K562 (cell line): ENCODE data around the gene RBM20.

Source experiments
- C11orf30 ChIP-seq: fragments of 450-650 bp; IDR thresholded peaks from 2 replicates; pipeline ENCODE4 v1.6.1; 2016; ENCODE audit warnings: low read depth, mild to moderate bottlenecking
- CTCF ChIP-seq, 3 experiments: IDR thresholded peaks in 2 of 3; conservative IDR thresholded peaks in 1 of 3; 2 replicates each; pipeline ENCODE4 v1.5.1; 2011 to 2012; ENCODE audit warnings: low read length in 3 of 3, mild to moderate bottlenecking in 3 of 3, control low read depth in 2 of 3, improper control_type of control experiment in 1 of 3, inconsistent platforms in 1 of 3, low read depth in 1 of 3, mixed read lengths in 1 of 3, moderate library complexity in 1 of 3; ENCODE audit not compliant: insufficient read depth in 2 of 3
- EP300 ChIP-seq: IDR thresholded peaks from 2 replicates; pipeline ENCODE4 v1.6.1; 2012; ENCODE audit warnings: low read length, improper control_type of control experiment
- HNRNPH1 ChIP-seq: fragments of 200-400 bp; formaldehyde crosslinking; optimal IDR thresholded peaks from 2 replicates; pipeline ENCODE3; 2017; ENCODE audit warnings: low read depth, mild to moderate bottlenecking, low read length, moderate library complexity
- MTA3 ChIP-seq: fragments of 450-650 bp; formaldehyde crosslinking; IDR thresholded peaks from 2 replicates; pipeline ENCODE4 v1.6.1; 2017; ENCODE audit warnings: mild to moderate bottlenecking, borderline replicate concordance
- NR2C2 ChIP-seq, 2 experiments: fragments of 200-800 bp in 1 of 2; sonication (Bioruptor generic) in 1 of 2; sonication (generic) in 1 of 2; formaldehyde crosslinking in 1 of 2; IDR thresholded peaks; 2 replicates each; pipeline versions ENCODE4 v1.6.1 to v1.8.0; 2016 to 2022; ENCODE audit warnings: mild to moderate bottlenecking in 1 of 2, missing compliant biosample characterization in 1 of 2, missing genetic modification characterization in 1 of 2, missing genetic modification reagents in 1 of 2
- POLR2A ChIP-seq: fragments of 450-650 bp; conservative IDR thresholded peaks from 2 replicates; pipeline ENCODE4 v1.6.1; 2016
- POLR2AphosphoS2 ChIP-seq: IDR thresholded peaks from 2 replicates; pipeline ENCODE4 v1.6.1; 2012; ENCODE audit warnings: low read length, improper control_type of control experiment
- POLR2AphosphoS5 ChIP-seq: IDR thresholded peaks from 2 replicates; pipeline ENCODE4 v1.6.1; 2011; ENCODE audit warnings: mild to moderate bottlenecking, low read depth, low read length, moderate library complexity; ENCODE audit not compliant: control insufficient read depth, insufficient read depth
- PRDM10 ChIP-seq: fragments of 450-650 bp; IDR thresholded peaks from 2 replicates; pipeline ENCODE4 v1.6.1; 2018; ENCODE audit not compliant: partially characterized antibody
- TEAD4 ChIP-seq, 2 experiments: sonication (generic) in 1 of 2; formaldehyde crosslinking in 1 of 2; IDR thresholded peaks; 2 replicates each; pipeline versions ENCODE4 v1.6.1 to v1.8.0; 2012 to 2022; ENCODE audit warnings: borderline replicate concordance in 1 of 2, inconsistent platforms in 1 of 2, low read length in 1 of 2, mild to moderate bottlenecking in 1 of 2, missing genetic modification reagents in 1 of 2
- ZNF232 ChIP-seq: sonication (generic); formaldehyde crosslinking; IDR thresholded peaks from 2 replicates; pipeline ENCODE4 v1.8.0; 2022; ENCODE audit warnings: mild to moderate bottlenecking, missing genetic modification reagents
- ZSCAN29 ChIP-seq: fragments of 450-650 bp; IDR thresholded peaks from 2 replicates; pipeline ENCODE4 v1.6.1; 2017
- TF ChIP-seq, protein P1 (sequence below), 2 experiments: IDR thresholded peaks; 2 replicates each; pipeline ENCODE4 v1.6.1; 2012; ENCODE audit warnings: improper control_type of control experiment in 2 of 2, low read depth in 2 of 2, low read length in 2 of 2, borderline replicate concordance in 1 of 2

DNA sequence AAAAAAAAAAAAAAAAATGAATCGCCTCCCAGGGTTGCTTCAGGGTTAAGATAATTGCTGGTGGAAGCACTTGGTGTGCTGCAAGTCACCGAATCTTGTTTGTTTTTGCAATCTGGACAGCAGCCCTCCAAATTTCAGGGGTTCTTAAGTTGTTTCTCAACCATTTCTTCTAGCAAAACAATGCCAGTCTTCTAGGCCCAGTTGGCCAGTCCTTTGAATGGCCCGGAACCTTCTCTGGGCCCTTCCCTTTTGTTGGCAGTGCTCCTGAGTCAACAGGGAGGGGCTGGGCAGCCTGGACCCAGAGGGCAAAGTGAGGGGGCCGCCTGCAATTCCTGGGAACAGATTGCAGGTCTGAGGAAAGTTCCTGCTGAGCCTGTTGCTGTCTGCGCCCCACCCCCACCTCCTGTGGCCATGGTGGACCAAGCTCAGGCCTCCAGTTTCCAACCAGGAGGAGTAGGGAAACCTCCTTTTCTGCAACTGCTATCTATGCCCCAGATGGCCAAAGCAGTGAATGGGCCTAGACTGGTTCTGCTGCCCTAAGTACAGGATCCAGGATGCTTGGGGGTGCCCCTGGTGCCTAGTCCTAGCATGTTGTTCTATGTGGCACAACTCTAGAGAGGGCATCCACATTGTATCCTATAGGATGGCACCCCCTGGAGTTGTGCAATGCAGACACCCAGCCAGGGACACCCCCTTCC is 196.2 kb downstream of the RBM20 start:
- no peak for TF ChIP-seq C11orf30
- no peak for TF ChIP-seq MTA3
- no peak for TF ChIP-seq CTCF (IDR thresholded peaks at IDR 0.05 in 2 of 3, conservative IDR thresholded peaks at IDR 0.05 in 1 of 3; ENCODE audit: insufficient read depth in 2 of 3, low read depth in 1 of 3, low read length in 3 of 3)
- TF ChIP-seq TEAD4 (IDR thresholded peaks at IDR 0.05; ENCODE audit: low read length), result no peak
- no peak for TF ChIP-seq TEAD4 (CRISPR knock-in tag; IDR thresholded peaks at IDR 0.05; ENCODE audit: borderline replicate concordance)
- no peak for TF ChIP-seq ZSCAN29
- TF ChIP-seq POLR2A, result no peak
- TF ChIP-seq, protein P1, sequence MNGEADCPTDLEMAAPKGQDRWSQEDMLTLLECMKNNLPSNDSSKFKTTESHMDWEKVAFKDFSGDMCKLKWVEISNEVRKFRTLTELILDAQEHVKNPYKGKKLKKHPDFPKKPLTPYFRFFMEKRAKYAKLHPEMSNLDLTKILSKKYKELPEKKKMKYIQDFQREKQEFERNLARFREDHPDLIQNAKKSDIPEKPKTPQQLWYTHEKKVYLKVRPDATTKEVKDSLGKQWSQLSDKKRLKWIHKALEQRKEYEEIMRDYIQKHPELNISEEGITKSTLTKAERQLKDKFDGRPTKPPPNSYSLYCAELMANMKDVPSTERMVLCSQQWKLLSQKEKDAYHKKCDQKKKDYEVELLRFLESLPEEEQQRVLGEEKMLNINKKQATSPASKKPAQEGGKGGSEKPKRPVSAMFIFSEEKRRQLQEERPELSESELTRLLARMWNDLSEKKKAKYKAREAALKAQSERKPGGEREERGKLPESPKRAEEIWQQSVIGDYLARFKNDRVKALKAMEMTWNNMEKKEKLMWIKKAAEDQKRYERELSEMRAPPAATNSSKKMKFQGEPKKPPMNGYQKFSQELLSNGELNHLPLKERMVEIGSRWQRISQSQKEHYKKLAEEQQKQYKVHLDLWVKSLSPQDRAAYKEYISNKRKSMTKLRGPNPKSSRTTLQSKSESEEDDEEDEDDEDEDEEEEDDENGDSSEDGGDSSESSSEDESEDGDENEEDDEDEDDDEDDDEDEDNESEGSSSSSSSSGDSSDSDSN (IDR thresholded peaks at IDR 0.05; ENCODE audit: borderline replicate concordance in 1 of 2, low read depth in 2 of 2, low read length in 2 of 2), result no peak
- TF ChIP-seq ZNF232, result no peak
- TF ChIP-seq PRDM10, result no peak
- no peak for TF ChIP-seq HNRNPH1
- TF ChIP-seq EP300, result no peak
- no peak for TF ChIP-seq POLR2AphosphoS5
- TF ChIP-seq POLR2AphosphoS2, result no peak
- TF ChIP-seq NR2C2 (CRISPR knock-in tag; IDR thresholded peaks at IDR 0.05), result no peak
- TF ChIP-seq NR2C2 (tag; IDR thresholded peaks at IDR 0.05), result no peak
